Activated naive CD8-positive, alpha-beta T cell treated with anti-CD3 and anti-CD28 coated beads for 36 hours (primary cell): Measurements from ENCODE around the gene APLP2. TPM values are rescaled to one million over a fixed set of nuclear protein-coding genes. Genes with fewer than 3 reads are reported as not detected.
"Not testable (repeated sequence)": the region's sequence is repeated elsewhere in the genome, so short reads cannot be mapped to it uniquely, and the experiment has no call there.

Experiments
- DNase-seq: peaks from one replicate; pipeline ENCODE4 v3.0.0; 2021
- H3K27ac Mint-ChIP-seq: one replicate; pipeline ENCODE4 v1.8.0; 2022; ENCODE audit warnings: mild to moderate bottlenecking, moderate library complexity, mixed read lengths
- H3K27me3 Mint-ChIP-seq: one replicate; pipeline ENCODE4 v1.8.0; 2022; ENCODE audit warnings: mild to moderate bottlenecking, mixed read lengths
- H3K36me3 Mint-ChIP-seq: one replicate; pipeline ENCODE4 v1.8.0; 2021; ENCODE audit warnings: mild to moderate bottlenecking, mixed read lengths
- H3K4me1 Mint-ChIP-seq: one replicate; pipeline ENCODE4 v1.8.0; 2021; ENCODE audit warnings: mixed read lengths
- H3K4me3 Mint-ChIP-seq: one replicate; pipeline ENCODE4 v1.8.0; 2022; ENCODE audit warnings: mild to moderate bottlenecking, moderate library complexity, mixed read lengths
- H3K9me3 Mint-ChIP-seq: one replicate; pipeline ENCODE4 v1.8.0; 2022; ENCODE audit warnings: mixed read lengths
- total RNA-seq, 2 experiments: library from RNA; stranded (reverse); gene quantifications; one replicate each; pipeline ENCODE4 v1.2.3, GENCODE V29; 2021

Gene APLP2
- total RNA-seq, 2 experiments from 2014 or later: 26.5 to 29.7 TPM

DNA sequence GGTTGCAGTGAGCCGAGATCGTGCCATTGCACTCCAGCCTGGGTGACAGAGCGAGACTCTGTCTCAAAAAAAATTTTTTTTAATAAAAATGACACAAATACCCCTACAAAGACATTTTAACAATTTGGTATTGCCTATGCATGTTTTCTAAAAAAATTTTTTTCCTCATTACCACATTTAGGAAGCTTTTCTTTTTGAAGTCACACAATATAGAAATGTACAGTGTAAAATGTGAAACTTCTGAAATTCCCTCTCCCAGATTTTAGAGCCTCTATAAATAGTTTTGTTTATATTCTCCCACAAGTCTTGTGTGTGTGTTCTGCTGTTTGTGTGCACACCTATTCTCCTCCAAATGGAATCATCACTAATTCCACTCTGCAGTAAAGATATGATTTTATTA lies 97.5 kb downstream of the APLP2 start:
- no peak for DNase-seq
- H3K9me3 Mint-ChIP-seq: no peaks in the 10 kb centered on the region
- H3K27ac Mint-ChIP-seq: no peak overlapping the region
- no peak overlapping the region for H3K4me3 Mint-ChIP-seq
- no peaks in the 10 kb centered on the region for H3K4me1 Mint-ChIP-seq
- peaks cover 52% of the 10 kb centered on the region for H3K27me3 Mint-ChIP-seq
- H3K36me3 Mint-ChIP-seq: no peaks in the 10 kb centered on the region

DNA sequence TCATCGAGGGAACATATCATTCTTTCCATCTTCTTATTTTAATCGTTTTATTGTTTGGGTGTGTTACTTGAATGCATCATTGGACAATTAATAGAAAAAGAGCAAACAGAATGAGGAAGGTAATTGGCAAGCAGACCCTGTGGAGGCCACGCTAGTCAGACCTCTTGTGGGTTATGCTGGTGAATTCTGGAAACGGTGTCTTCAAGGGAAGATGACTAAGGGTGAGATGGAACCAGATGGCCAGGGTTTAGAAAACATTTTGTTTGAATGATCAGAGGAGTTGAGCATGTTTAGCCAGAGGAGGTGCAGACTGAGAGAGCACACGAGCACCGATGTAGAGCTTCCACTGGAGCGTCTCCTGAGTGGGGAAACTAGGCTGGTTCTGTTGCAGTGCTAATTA lies 98.4 kb downstream of the APLP2 start:
- Mint-ChIP-seq H3K4me3 (no peak overlapping the region), H3K27me3 (peaks cover 43% of the 10 kb centered on the region), H3K36me3 (no peaks in the 10 kb centered on the region), H3K9me3 (no peaks in the 10 kb centered on the region), H3K4me1 (no peaks in the 10 kb centered on the region), H3K27ac (no peak overlapping the region)
- DNase-seq: no peak

DNA sequence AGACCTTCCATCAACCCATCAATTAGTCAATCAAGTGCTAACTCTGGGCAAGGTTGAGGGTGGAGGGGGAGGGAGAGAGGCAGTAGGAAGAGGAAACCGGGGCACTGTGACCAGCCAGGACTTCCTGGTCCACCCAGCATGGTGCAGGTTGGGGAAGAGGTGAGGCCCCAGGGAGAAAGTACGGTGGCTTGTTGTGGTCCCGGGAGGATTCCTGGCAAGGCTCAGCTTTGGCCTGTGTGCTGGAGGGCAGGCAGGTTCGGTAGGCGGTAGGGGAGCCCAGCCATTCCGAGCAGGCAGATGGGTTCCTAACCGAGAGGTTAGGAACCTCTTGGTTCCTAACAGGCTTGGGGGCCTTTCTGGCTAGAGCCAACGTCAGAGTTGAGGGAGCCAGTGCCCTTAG lies 100.7 kb downstream of the APLP2 start:
- Mint-ChIP-seq H3K36me3 (no peaks in the 10 kb centered on the region), H3K4me1 (no peaks in the 10 kb centered on the region), H3K4me3 (no peak overlapping the region), H3K9me3 (peaks cover 7% of the 10 kb centered on the region), H3K27me3 (peaks cover 27% of the 10 kb centered on the region), H3K27ac (no peak overlapping the region)
- no peak for DNase-seq

DNA sequence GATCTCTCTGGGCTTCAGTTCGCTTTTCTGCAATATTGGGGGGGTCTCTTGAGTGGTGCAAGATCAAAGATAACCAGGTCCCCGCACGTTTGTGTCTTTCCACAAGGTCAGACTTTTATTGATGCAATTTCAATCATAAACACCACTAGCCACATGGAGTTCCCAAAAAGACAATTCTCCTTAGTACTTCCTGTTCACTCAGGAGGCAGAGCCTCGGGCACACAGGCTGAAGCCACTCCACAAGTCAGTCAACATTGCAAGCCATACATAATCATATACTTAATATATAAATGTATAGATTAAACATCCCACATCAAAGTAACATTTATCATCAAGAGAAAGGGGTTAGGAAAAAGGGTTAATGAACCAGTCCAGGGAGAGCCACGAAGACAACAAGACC lies 101.8 kb downstream of the APLP2 start:
- H3K27ac Mint-ChIP-seq: no peak overlapping the region
- H3K4me3 Mint-ChIP-seq: no peak overlapping the region
- no peaks in the 10 kb centered on the region for H3K36me3 Mint-ChIP-seq
- no peak for DNase-seq
- no peaks in the 10 kb centered on the region for H3K4me1 Mint-ChIP-seq
- peaks cover 21% of the 10 kb centered on the region for H3K27me3 Mint-ChIP-seq
- peaks cover 7% of the 10 kb centered on the region for H3K9me3 Mint-ChIP-seq

DNA sequence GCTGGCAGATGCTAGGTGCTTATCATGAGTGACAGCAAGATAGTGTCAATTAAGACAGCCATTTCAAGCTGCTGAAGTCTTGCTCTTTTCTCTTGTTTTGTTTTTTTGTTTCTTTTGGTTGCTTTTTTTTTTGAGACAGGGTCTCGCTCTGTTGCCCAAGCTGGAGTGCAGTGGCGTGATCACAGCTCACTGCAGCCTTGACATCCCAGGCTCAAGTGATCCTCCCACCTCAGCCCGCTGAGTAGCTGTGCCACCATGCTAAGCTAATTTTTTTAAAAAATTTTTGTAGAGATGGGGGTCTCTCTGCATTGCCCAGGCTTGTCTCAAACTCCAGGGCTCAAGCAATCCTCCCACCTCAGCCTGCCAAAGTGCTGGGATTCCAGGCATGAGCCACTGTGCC lies 102.3 kb downstream of the APLP2 start:
- H3K4me3 Mint-ChIP-seq, H3K27ac Mint-ChIP-seq, H3K9me3 Mint-ChIP-seq, H3K4me1 Mint-ChIP-seq, DNase-seq, H3K36me3 Mint-ChIP-seq: not testable (repeated sequence)
- H3K27me3 Mint-ChIP-seq: peaks cover 21% of the 10 kb centered on the region

DNA sequence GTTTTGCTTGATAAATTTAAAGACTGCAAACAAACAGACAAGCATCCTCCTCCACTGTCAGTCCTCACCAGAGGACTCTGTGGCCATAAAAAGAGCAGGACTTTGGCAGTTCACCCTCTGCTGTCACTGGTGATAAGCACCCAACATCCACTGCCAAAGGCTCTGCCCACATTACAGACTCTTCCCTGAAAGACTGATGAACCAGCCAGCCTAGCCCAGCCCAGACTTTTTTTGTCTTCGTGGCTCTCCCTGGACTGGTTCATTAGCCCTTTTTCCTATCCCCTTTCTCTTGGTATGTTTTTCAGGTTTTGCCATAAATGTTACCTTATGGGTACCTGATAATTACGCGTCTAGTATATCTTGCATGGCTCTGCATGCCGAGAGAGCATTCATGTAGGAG lies 104.9 kb downstream of the APLP2 start:
- peaks cover 7% of the 10 kb centered on the region for H3K9me3 Mint-ChIP-seq
- no peaks in the 10 kb centered on the region for H3K4me1 Mint-ChIP-seq

DNA sequence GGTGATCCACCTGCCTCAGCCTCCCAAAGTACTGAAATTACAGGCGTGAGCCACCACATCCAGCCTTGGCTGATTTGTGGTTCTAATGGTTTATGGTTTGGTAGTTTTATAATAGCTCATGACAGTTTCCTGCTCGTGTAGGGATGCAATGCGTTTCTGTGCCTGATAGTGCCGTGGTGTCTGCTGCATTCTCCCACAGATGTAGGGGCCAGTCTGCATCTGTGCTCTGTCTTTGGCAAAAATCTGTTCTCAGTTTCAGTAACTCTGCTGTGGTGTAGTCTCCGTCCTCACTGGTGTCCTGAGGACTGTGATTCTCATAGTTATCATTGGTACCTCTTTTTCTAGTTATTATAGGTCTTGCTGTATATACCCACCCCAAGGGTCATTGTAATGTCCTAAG lies 106.2 kb downstream of the APLP2 start:
- Mint-ChIP-seq H3K27ac (no peak overlapping the region), H3K4me3 (no peak overlapping the region), H3K4me1 (no peaks in the 10 kb centered on the region), H3K36me3 (no peaks in the 10 kb centered on the region), H3K9me3 (peaks cover 7% of the 10 kb centered on the region), H3K27me3 (no peaks in the 10 kb centered on the region)
- no peak for DNase-seq

More for the DNA sequence above, 104.9 kb downstream of the APLP2 start:
- Mint-ChIP-seq H3K4me3 (no peak overlapping the region), H3K36me3 (no peaks in the 10 kb centered on the region), H3K27me3 (peaks cover 3% of the 10 kb centered on the region), H3K27ac (no peak overlapping the region)
- DNase-seq: no peak

DNA sequence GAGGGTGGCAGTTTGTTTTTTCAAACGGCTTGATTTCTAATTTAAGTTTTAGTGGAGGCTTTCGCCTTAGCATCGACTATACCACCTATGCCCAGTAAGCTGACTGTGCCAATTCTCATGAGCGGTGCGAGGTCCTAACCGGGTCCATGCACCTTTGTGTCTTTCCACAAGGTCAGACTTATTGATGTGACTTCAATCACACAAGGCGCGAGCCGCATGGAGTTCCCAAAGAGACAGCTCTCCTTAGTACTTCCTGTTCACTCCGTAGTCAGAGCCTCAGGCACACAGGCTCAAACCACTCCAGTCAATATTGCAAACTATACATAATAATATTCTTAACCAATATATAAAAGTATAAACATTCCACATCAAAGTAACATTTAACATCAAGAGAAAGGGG lies 108.1 kb downstream of the APLP2 start:
- Mint-ChIP-seq H3K9me3 (peaks cover 7% of the 10 kb centered on the region), H3K4me3 (no peak overlapping the region), H3K4me1 (no peaks in the 10 kb centered on the region), H3K36me3 (no peaks in the 10 kb centered on the region), H3K27ac (no peak overlapping the region), H3K27me3 (no peaks in the 10 kb centered on the region)
- DNase-seq: no peak

DNA sequence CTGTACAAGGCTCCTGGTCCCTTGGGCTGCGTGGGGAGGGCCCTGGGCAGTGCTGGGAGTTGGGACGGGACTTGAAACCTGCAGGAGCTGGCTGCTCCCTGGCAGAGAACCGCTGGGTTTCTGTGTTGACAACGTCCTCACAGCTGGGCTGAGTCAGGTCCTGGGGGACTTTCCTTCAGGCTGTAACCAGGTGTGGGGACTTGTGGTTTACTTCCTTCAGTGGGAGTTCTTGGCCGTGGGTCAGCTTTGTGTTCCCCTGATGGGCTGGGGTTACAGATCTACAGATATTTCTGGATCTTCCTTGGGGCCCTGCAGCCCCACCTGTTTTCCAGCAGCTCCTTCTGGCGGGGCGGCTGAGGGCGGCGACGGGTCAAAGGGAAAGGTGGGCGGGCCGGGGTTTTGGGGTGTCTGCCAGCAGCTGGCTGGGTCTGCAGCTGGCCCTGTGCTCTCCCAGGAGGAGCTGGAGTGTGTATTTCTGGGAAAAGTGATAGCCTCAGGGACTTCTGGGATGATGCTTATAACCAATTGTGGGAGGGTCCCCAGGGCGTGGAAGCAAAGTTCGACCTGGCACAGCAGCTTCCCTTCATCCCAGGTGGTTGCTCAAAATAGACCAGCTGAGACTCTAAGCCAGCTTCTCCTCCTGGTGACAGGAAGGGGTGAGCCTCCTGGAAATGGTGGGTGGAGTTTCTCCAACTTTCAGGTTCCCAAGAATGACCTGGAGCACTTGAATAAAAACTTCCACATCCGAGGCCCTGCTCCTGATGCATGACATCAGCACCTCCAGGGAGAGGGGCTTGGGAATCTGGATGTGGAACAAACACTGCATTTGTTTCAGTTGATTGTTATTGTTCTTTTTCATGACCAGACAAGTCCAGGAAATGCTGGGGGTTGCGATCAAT lies 109.0 kb downstream of the APLP2 start:
- H3K27ac Mint-ChIP-seq: no peak overlapping the region
- no peaks in the 10 kb centered on the region for H3K36me3 Mint-ChIP-seq
- H3K4me3 Mint-ChIP-seq: no peak overlapping the region
- H3K27me3 Mint-ChIP-seq: no peaks in the 10 kb centered on the region
- H3K4me1 Mint-ChIP-seq: no peaks in the 10 kb centered on the region
- DNase-seq: no peak
- H3K9me3 Mint-ChIP-seq: peaks cover 7% of the 10 kb centered on the region

DNA sequence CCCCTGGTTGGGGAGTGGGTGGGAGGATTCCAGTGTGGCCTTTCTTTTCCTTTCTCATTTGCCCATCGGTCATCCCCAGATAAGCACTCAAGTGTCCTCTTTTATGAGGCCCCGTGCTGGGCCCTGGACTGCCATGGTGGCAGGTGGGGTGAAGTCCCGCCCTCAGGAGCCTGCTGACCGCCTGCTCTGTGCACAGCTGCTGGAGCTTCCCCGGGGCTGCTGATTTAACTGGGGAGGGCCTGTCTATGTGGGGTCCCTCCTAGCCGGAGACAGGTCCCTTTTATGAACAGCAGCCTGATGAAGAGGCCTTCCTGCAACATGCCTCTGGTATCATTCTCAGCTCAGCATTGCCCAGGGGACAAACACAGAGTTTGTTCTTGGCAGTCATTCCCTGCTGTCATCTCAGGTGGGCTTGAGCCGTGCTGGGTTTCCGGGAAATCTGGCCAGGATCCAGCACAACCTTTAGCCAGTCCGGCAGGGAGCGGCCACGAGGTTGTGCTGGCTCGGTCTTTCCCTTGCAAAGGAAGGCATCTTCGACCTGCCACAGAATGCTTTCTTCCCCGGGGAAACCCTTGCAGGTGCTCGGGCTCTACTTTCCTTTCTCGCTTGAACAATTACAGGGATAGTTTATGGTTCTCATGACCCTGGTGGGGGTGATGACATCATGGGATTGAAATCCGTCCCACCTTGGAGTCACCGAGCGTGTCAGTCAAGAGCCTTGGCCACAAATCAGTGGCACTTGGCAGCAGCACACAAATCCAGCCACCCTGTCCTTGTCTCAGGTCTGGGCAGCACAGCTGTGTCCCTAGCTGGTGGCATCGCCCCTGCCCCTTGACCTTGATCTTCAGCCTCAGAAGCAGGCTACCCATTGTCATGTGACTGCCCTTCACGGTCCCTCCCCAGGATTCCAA lies 110.0 kb downstream of the APLP2 start:
- DNase-seq: no peak
- Mint-ChIP-seq H3K4me1 (no peaks in the 10 kb centered on the region), H3K36me3 (no peaks in the 10 kb centered on the region), H3K27me3 (no peaks in the 10 kb centered on the region), H3K27ac (no peak overlapping the region), H3K4me3 (no peak overlapping the region), H3K9me3 (peaks cover 6% of the 10 kb centered on the region)

DNA sequence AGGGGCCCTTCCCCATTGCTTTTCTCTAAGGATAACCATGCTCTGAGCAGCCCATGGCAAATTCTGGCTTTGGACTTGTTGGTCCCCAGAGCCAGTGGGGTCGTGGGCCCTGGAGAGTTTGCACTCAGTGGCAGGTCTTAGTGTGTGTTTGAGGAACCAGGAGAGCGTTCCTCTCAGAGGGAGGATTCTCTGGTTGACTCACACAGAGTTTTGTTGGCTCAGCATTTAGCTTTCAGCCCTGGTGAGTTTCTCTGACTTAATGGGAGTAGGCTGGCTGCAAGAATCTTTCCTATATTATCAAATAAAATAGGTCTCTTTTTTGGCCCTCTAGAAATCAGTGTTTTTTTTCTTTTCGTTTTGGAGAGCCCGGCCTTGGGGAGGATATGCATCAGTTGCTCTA lies 110.8 kb downstream of the APLP2 start:
- no peak for DNase-seq
- H3K4me3 Mint-ChIP-seq: no peak overlapping the region
- H3K4me1 Mint-ChIP-seq: no peaks in the 10 kb centered on the region
- H3K27me3 Mint-ChIP-seq: no peaks in the 10 kb centered on the region
- H3K27ac Mint-ChIP-seq: no peak overlapping the region
- no peaks in the 10 kb centered on the region for H3K36me3 Mint-ChIP-seq
- H3K9me3 Mint-ChIP-seq: no peaks in the 10 kb centered on the region

DNA sequence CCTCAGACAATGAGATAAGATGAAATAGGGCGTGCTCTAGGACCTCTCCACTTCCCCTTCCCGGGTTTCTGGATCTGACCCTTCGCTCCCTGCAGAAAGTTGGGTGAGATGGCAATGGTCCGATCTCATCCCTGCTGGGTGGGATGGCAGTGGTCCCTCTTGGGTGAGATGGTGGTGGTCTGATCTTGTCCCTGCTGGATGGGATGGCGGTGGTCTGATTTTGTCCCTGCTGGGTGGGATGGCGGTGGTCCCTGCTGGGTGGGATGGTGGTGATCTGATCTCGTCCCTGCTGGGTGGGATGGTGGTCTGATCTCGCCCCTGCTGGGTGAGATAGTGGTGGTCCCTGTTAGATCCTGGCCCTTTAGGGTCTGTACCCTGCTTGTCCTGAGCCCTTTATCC lies 111.2 kb downstream of the APLP2 start:
- no peaks in the 10 kb centered on the region for H3K36me3 Mint-ChIP-seq
- DNase-seq: no peak
- no peaks in the 10 kb centered on the region for H3K9me3 Mint-ChIP-seq
- H3K4me3 Mint-ChIP-seq: no peak overlapping the region
- no peaks in the 10 kb centered on the region for H3K4me1 Mint-ChIP-seq
- H3K27me3 Mint-ChIP-seq: no peaks in the 10 kb centered on the region
- no peak overlapping the region for H3K27ac Mint-ChIP-seq

DNA sequence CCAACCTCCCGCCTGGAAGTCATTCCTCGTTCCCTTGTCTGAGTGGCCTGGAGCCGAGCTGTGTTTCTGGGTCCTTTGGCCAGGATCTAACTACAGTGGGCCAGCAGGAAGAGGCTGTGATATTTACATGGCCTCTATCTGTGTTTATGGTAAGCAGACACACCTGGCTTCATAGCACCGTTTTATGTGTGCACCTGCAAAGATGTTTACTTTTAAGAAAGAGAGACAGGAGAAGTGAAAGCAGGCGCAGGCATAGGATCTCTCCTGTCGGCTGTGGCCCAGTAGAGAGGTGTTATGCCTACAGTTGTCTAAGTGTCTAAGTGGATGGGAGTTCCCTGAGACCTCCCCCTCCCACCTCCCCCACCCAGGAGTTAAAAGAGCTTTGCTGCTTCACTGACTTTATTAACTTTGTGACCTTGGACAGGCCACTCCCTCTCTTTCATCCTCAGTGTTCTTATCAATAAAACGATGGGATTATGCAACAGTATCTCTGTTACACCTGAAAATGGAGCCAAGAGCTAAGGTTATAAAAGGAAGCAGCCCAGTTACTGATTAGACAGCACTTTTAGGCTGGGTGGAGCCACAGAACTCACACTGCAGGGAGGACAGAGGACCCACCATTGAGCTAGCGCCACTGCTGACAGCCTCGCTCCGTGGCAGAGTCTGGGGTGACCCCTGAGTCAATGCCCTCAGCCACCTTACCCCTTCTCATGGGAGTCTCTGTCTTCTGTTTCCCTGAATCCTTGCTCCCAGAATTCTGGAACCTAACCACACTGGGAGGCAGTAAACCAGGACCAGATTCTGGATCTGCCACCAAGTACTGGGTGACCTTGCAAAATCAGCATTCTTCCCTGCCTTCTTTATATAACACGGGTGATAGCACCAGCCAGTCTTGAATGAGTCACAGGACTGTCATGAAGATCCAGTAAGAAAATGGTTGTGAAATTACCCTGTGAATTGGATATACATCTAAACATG lies 111.9 kb downstream of the APLP2 start:
- no peaks in the 10 kb centered on the region for H3K27me3 Mint-ChIP-seq
- no peak overlapping the region for H3K27ac Mint-ChIP-seq
- H3K4me3 Mint-ChIP-seq: no peak overlapping the region
- H3K4me1 Mint-ChIP-seq: no peaks in the 10 kb centered on the region
- no peak for DNase-seq
- no peaks in the 10 kb centered on the region for H3K36me3 Mint-ChIP-seq
- no peaks in the 10 kb centered on the region for H3K9me3 Mint-ChIP-seq

DNA sequence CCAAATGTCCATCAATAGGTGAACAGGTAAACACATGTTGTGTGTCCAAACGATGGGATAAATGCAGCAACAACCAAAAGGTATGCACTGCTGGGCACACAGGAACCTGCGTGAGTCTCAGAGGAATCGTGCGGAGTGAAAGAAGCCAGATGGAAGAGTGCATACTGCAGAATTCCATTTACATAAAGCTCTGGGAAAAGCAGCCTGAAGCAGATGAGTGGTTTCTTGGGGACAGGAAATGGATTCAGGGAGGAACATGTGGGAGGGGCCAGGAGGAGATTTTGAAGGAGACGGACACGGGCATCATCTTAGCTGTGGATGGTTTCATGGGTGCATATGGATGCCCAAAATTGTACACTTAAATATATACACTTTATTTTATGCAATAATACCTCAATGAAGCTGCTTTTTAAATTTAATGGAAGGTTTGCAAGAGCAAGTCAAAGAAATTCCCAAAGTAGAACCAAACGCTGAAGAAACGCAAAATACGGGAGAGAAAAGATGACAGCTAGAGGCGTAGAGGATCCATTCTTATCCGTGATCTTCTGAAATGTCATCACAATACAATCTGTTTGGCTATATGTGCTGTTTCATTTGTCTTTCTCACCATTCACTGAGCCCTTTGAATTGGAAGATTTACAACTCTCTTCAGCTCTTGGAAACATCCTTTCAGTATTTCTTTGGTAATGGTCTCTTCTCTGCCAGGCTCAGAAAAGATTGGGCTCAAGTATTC lies 114.3 kb downstream of the APLP2 start:
- H3K4me3 Mint-ChIP-seq: no peak overlapping the region
- no peaks in the 10 kb centered on the region for H3K9me3 Mint-ChIP-seq
- H3K4me1 Mint-ChIP-seq: no peaks in the 10 kb centered on the region
- H3K27ac Mint-ChIP-seq: no peak overlapping the region
- H3K27me3 Mint-ChIP-seq: no peaks in the 10 kb centered on the region
- DNase-seq: no peak
- H3K36me3 Mint-ChIP-seq: no peaks in the 10 kb centered on the region
